ENCODE data around the gene MORN5.

MORN5 gene

GRCh38 chr9:122218071-122218934, 58.6 kb downstream of the MORN5 start:
- no peak overlapping the region for H3K4me3 ChIP-seq (ENCODE audit: low read depth, low read length)
- DNase-seq (ENCODE audit: low read depth) = no peak
- no peak for TF ChIP-seq CTCF (conservative IDR thresholded peaks at IDR 0.05; ENCODE audit: low read depth, low read length)

GRCh38 chr9:122218935-122219855, 59.5 kb downstream of the MORN5 start:
- TF ChIP-seq CTCF (conservative IDR thresholded peaks at IDR 0.05; ENCODE audit: low read depth, low read length) = no peak
- H3K4me3 ChIP-seq (ENCODE audit: low read depth, low read length) = no peak overlapping the region
- DNase-seq (ENCODE audit: low read depth) = peak; percentile 32

GRCh38 chr9:122219856-122220672, 60.4 kb downstream of the MORN5 start:
- TF ChIP-seq CTCF (conservative IDR thresholded peaks at IDR 0.05; ENCODE audit: low read depth, low read length) = no peak
- no peak for DNase-seq (ENCODE audit: low read depth)
- no peak overlapping the region for H3K4me3 ChIP-seq (ENCODE audit: low read depth, low read length)

GRCh38 chr9:122220673-122221182, 61.0 kb downstream of the MORN5 start:
- TF ChIP-seq CTCF (conservative IDR thresholded peaks at IDR 0.05; ENCODE audit: low read depth, low read length) = no peak
- no peak overlapping the region for H3K4me3 ChIP-seq (ENCODE audit: low read depth, low read length)

GRCh38 chr9:122221183-122221811, 61.6 kb downstream of the MORN5 start:
- no peak for TF ChIP-seq CTCF (conservative IDR thresholded peaks at IDR 0.05; ENCODE audit: low read depth, low read length)
- DNase-seq (ENCODE audit: low read depth) = no peak
- H3K4me3 ChIP-seq (ENCODE audit: low read depth, low read length) = no peak overlapping the region

More at GRCh38 chr9:122220673-122221182, 61.0 kb downstream of the MORN5 start:
- no peak for DNase-seq (ENCODE audit: low read depth)

GRCh38 chr9:122222791-122223190, 63.1 kb downstream of the MORN5 start:
- H3K4me3 ChIP-seq (ENCODE audit: low read depth, low read length) = no peak overlapping the region
- no peak for DNase-seq (ENCODE audit: low read depth)
- TF ChIP-seq CTCF (conservative IDR thresholded peaks at IDR 0.05; ENCODE audit: low read depth, low read length) = no peak
